GM04504 (cell line): ENCODE data around the gene XXYLT1.
"Not testable (repeated sequence)": the region's sequence is repeated elsewhere in the genome, so short reads cannot be mapped to it uniquely, and the experiment has no call there.

Source experiments
- DNase-seq: peaks from one replicate; pipeline ENCODE4 v3.0.0-alpha.2; 2012; ENCODE audit warnings: low read depth

The XXYLT1 gene

DNA sequence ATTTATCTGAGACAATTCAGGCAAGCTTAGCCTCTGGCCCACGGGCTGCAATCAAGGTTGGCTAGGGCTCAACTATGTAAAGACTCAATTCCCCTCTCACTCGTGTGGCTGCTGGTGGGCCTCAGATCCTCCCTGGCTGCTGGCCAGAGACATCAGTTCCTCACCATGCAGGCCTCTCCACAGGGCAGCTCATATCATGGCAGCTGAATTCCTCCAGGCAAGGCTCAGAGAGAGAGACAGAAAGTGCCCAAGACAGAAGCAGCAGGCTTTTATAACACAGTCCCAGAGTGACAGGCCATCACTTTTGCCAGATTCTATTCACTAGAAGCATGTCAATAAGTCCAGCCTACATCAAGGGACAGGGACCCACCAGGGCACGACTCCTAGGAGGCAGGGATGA lies 63.2 kb downstream of the XXYLT1 start:
- no peak for DNase-seq

DNA sequence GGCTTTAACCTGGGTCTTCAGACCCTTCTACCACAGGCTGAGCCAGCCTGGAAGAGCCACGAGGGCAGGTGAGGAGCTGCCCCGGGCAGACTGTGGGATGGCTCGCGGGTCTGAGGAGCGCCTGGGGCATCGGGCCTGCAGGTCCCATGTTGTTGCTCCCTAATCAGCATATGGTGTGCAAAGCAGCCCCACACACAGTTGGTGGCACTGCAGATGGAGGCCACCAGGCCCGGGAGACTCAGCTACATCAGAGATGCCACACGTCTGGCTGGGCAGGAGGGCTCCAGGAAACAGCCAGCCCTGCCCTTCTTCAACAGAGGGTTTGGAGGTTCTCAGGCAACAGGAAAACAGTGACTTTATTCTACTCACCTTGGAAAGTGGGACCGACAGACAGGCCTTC lies 63.9 kb downstream of the XXYLT1 start:
- DNase-seq: no peak

DNA sequence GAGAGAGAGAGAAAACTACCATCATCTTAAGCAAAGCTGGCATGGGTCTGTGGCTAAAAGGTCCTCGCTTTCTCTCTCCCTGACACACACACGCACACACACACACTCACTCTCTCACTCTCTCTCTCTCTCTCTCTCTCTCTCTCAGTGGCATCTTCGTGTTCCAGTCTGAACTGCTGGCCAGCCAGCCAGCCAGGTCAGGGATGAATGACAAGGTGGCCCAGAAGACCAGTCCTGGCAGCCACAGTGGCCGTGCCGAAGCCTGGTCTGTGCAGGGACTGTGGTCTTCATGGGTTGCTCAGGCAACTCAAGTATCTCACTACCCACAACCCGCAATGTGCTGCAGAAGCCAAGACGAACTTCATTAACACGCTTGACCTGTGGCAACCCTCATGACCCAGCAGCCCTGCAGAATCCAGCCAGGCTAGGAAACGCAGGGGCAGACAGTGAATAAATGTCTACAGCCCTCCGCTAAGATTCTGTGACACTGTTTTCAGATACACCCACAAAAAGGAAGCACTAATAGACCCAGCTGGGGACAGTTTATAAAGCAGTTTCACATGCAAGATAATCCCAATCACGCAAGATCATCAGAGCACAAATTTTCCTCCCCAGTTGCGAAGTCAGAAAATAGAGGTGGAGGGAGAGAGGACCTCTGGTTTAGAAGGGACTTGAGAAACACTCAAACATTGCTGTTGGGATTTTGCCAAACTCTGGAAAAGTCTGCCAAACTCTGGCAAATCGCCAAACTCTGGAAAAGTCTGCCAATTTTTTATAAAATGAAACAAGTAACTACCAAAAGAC lies 66.4 kb downstream of the XXYLT1 start:
- DNase-seq: peak; percentile 71

DNA sequence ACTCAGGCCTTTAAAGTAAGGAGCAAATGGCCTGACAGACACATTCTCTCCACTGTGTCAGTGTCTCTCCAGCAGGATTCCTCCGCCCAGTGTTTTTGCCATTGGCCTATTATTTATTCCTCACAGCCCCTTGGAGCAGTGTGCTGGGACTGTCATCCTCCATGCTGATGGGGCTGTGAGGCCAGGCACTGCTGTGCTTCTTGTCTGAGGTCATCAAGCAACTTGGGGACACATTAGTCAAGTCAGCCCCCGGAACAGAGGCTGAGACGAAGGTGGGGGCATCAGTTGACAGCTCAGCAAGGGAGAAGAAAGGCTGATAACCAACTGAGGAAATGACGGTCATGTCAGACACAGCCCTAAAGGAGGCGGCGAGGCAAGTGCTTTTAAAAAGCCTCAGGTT lies 67.4 kb downstream of the XXYLT1 start:
- no peak for DNase-seq

DNA sequence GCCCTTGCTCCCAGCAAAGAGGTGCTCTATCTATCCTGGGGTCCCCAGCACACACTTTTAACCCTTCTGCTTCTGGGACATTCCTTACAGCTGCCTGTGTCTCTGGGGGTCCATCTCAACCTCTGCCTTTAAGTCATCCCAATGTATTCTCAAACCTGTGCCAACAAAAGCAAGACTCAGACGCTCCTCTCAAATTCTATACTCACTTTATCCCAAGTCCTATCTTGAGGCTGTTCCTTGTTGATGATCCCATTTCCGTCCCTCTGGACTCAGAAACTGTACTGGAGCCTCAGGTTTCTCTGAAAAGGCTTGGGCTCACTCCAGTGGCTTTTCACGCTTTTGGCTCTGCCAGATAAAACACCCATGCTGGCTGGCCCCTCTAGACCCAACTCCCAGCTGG lies 69.7 kb downstream of the XXYLT1 start:
- DNase-seq: no peak

DNA sequence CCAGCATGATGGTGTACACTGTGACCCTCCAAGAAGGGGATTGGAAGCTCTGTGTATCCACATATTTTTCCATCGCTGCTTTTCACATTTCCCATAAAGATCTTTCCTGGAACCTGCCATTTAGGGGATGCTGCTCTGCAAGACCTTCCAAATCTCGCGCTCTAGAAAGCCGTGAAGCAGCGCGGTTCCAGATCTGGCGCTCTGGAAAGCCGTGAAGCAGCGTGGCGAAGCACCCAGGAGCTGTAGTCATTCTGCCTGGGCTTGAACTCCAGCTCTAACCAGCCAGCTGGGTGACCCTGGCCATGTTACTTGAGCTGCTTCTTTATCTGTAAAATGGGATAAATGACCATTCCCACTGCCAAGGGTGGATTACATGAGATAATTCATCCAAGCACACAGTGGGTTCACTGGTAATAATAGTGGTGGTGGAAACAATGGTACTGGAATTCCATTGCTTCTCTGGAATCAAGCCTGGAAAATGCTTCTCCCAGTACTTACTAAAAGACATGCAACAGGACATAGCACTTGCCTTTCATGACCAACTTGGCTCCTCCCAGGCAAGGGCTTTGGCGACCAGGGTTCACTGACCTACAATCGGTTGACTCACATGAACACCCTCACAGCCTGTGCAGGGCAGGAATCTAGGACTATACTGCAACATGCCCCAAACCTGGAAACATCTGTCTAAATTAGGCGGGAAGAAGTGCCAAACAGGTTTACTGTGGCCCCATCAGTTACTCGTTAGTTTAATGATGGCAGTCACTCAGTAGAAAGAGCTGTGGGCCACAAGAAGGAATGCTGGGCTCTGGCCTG lies 70.7 kb downstream of the XXYLT1 start:
- DNase-seq: no peak

DNA sequence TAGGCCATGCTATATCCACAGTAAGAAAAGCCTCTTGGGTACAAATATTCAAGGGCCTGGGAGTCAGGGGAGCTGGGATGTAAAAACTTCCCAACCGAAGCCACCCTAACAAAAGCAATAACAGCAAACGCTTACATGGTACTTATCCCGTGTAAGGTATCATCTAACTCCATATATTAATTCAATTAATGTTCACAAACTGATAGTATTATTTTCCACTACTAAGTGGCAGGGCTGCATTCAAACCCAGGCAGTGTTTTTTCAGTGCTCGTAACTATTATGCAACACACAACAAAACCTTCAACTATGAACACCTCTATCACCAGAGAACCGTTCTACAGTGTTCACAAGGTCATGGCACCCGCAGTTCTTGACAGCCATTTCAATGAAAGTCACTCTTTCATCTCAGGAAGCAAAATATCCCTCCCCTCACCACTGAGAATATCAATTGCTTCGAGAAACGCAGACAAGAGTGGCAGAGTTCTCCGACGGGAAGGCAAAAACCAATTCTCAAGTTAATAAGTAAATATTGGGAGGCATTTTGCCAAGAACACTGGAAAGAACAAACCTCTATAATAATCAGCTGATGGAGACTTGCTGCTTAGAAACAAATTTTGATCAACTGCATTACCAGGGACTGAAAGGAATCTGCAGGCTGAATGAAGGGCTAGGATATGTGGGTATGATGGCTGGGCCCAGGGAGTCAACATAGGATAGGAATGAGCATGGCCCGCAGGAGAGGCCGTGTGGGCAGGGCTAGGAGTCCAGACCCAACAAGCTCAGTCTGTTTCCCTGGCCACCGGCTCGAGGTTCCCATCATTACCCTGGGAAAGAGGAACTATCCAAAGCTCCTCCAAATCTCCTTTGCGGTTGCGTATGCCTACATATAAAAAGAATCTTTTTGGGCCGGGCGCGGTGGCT lies 72.3 kb downstream of the XXYLT1 start:
- DNase-seq: no peak

DNA sequence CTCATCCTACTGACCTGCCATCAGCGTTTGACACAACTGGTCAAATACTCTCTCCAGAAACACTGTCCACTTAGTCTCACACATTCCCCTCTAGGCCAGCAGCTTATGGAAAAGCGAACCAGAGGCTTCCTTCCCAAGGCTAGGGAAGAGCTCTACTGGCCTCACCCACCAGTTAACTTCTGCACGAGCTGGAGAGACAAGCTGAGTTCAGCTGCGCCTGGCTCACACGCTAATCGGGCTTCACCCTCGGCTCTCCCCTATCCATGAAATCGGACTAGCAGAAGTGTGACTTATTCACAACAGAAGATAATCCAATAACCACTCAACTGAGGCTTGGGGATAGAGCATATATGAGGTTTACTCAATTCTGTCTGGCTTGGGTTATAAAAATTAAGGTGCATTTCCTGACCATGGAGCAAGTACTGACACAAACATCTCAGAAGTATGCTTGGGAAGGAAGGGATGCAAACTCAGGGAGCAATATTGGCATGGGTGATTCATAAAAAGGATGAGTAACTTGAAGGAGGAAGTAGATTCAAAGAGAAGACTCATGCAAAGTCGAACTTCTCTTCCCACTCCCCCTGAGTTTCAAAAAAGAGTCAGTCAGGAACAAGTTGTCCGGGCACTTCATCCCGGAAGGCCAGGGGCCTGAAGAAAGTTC lies 73.1 kb downstream of the XXYLT1 start:
- DNase-seq: peak; percentile 72

DNA sequence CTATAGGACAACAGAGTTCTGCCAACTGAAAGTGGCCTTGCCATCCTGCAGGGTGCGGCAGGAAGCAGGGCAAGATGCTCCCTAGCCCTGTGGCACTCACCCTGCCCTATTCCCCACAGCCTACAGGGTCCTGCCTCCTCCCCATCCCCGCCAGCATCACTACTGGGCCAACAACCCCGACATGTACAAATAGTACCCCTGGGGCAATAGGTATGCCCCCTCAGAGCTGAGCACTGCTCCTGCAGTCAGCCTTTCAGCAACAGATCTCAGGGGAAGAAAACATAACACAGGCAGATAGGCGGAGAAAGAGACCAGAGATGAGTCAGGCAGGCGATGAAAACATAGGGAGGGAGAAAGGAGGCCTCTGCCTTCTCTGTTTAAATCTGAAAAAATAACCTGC lies 74.7 kb downstream of the XXYLT1 start:
- no peak for DNase-seq

DNA sequence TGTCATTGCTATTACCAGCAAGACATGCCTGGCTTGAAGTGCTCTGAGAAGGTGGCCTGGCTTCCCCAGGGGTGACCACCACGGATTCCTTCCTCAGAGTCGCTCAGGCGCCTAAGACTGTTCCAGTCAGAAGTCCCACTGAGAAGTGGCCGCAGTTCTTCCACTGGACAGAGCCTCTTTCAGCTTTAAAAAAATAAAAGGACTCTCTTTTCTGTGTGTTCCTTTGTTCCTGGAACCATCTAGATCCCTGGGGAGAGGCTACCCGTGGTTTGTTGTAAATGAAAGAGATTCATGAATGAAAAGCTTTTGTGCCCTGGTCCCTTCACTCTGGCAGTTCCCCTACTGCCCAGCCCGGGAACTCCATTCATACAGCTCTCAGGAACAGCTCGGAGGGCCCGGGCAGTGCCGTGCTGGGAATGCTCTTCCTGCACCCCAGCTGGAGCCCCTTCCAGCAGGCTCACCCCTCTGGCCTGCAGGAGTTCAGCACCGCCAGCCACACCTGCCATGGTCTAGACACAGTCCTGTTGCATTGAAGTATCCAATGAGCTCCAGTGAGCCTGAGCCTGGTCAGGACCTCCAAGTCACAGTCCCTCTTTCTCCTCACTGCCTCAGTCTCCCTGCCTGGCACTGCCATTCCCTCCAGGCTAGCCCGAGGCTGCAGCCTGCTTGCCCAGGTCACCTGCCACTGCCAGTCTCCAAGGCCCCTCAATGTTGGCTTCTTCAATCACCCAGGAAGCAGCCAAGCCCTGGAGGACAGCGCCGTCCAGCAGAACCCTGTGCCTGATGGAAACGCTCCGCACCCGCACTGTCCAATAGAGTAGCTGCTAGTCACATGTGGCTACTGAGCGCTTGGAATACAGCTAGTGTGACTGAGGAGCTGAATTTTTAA lies 75.4 kb downstream of the XXYLT1 start:
- DNase-seq: no peak

DNA sequence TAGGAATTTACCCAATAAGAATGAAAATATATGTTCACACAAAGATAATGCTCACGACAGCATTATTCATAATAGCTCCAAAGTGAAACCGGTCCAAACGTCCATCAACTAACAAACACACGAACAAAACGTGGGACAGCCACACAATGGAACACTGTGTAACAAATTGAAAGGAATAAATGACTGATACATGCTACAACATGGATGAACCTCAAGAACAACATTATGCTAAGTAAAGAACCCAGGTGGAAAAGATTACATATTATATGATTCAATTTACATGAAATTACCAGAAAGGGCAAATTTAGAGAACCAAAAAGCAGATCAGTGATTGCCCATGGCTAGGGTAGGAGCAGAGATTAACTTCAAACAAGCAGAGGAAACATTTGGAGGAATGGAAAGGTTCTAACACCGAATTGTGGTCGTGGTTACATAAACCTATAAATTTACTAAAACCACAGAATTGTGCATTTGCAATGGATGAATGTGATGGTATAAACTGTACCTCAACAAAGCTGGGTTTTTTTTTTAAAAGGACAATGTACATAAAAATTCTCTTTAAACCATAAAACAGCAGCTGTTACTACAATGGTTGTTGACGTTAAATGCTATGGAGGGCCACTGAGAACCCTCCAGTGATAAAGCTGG lies 76.3 kb downstream of the XXYLT1 start:
- DNase-seq: no peak

DNA sequence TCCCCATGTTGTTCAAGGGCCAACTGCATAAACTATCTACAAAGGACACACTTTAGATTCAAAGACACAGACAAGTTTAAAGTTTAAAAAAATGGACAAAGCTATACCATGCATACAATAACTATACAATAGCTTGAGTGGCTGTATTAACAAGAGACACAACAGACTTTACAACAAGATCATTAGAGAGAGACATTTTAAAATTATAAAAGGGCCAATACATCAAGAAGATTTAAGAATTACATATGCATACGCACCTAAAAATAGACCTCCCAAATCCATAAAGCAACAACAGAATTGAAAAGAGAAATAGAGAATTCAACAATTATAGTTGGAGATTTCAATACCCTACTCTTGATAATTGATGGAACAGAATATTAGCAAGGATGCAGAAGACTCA lies 79.4 kb downstream of the XXYLT1 start:
- DNase-seq: no peak

DNA sequence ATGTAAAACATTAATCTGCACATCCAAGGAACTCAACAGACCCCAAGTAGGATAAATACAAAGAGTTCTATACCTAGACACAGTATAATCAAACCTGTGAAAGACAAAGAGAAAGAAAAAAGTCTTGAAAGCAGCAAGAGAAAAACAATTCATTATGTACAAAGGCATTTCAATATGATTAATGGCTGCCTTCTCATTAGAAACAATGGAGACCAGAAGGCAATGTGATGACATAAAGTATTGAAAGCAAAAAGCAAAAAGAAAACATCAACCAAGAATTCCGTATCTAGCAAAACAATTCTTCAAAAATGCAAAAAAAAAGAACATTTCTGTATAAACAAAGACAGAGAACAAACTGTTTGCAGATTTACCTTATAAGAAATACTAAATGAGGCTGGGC lies 81.1 kb downstream of the XXYLT1 start:
- no peak for DNase-seq

DNA sequence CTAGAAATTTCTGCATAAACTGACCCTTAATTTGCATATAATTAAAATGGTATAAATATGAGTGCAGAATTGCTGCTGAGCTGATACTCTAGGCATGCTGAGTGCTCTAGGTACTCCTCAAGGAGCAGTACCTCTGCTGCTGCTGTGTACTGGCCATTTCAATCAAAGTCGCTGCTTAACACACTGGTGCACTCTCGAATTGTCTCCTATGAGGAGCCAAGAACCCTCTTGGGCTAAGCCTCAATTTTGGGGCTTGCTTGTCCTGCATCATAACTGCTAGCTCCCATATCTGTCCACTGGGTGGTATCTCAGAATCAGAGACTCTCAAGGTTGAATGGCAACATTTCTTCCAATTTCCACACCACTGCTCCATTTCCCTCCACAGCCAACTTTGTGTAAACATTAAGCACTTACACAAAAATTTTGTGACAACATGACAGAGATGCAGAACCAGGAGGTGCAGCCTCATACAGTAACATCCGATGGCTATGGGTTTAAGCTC lies 82.5 kb downstream of the XXYLT1 start:
- DNase-seq: no peak

DNA sequence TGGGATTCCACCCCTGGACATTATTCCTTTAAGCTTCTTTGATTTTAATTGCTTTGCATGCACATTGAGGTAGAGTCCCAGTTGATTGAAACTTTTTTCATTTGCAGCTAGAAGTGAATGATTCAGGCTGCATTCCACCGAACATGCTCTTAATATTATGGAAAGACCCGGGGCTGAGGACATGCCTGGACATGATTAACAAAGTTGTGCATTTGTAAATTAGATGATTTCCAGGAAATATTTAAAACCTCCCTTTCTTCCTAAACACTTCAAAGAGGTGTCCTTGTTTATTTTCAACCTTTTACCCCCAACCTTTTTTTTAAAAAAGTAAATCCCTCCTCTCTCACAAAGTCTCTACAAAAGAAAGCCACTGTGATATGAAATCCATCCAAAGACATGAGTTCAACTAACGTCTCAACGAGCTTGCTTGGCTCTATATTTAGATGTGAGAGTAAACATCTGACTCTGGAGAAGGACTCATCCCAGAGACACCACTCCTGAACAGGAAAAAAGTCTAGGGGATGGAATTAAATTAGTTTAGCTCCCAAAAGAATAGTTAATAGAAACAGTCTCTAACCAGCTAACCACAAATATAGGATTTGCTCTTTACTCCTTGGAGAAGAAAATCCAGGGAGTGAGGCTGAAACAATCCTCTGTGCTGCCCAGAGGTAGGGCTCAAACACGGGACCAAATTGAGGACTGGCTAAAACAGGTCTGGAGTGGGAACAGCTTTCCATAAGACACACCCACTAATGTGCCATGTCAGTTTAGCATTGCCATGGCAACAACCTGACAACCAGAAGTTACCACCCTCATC lies 83.1 kb downstream of the XXYLT1 start:
- no peak for DNase-seq

DNA sequence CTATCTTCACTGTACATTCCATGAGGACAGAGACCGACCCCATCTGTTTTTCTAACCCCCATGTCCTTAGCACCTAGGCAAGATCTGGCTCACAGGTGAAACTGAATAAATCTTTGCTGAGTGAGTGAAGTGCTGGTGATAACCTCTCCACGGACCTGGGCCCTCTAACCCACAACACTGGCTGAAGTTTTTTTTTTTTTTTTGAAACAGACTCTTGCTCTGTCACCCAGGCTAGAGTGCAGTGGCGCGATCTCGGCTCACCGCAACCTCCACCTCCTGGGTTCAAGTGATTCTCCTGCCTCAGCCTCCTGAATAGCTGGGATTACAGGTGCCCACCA lies 84.3 kb downstream of the XXYLT1 start:
- DNase-seq: not testable (repeated sequence)

DNA sequence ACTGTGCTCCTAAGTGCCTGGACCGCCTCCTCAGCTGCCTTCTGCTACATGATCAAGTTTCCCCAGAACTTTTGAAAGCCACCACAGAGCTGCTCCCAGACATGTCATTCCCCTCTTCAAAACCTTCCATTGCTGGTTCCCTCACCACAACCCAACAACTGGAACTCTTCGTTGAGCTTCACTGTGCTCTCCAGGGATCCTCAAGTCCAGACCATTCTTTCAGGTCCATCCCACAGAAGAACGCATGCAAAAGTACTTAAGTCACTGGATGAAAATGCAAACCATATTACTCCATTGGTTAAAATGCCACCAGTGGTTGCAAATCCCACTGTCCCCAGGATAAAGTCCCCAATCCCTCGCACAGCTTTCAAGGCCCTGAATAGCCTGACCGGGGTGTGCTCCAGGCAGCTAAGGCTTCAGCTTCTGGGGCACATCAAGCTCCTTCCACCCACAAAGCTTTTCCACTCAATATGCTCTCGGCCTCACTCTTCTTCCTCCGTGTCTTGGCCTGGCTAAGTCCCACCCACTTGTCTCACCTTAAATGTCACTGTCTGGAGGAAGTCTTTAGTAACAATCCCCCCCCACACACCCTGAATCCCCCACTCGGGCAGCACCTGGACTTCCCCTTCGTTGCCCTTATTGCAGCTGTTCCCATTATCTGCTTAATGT lies 84.8 kb downstream of the XXYLT1 start:
- DNase-seq: no peak

DNA sequence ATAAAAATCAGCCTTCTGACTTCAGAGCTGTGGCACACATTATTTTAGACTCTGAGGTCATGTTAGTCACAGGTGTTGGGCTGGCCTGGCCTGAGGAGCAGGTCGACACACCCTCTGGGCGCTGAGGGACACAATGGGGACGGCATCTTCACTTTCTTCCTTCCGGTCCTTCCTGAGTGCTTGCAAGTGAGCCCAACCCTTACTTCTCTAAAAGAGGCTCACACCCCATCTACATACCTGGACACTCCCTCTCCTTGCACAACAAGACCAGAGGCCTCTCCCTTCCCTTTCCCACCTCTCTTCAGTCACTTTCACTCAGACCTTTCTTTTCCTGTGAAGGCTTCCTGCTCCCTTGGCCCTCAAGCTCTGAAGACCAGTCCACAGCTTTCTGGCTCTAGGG lies 85.4 kb downstream of the XXYLT1 start:
- no peak for DNase-seq
